H1 (cell line): ENCODE results near the gene GATB. TPM values are rescaled to one million over a fixed set of nuclear protein-coding genes. Genes with fewer than 3 reads are reported as not detected.

Experiments
- CTCF ChIA-PET: fragments of 300-600 bp; sonication (Branson Sonifier 250); formaldehyde crosslinking; loops from one replicate; lab custom pipeline; 2021; ENCODE audit not compliant: partially characterized antibody; lab: Charles Lee
- POLR2A ChIA-PET: fragments of 300-600 bp; sonication (Branson Sonifier 250); formaldehyde crosslinking; loops from one replicate; lab custom pipeline; 2021; ENCODE audit warnings: inconsistent platforms; ENCODE audit not compliant: partially characterized antibody; lab: Charles Lee
- DNase-seq, 2 experiments: peaks; one replicate each; pipeline versions ENCODE4 v3.0.0 to v3.0.0-alpha.2; 2010 to 2022; ENCODE audit warnings: low spot score in 2 of 2, low read depth in 1 of 2, mixed read lengths in 1 of 2
- FAIRE-seq: peaks from 2 replicates; lab custom pipeline; 2011; peaks lifted over from hg19 to GRCh38; lab: Jason Lieb, UNC
- H2AFZ ChIP-seq: 2 replicates; pipeline ENCODE4 v1.8.1; 2012; ENCODE audit warnings: low read length, inconsistent platforms
- H2AK5ac ChIP-seq: 2 replicates; pipeline ENCODE4 v1.6.1; 2013; ENCODE audit warnings: low read depth, low read length
- H2BK120ac ChIP-seq: replicated peaks from 2 replicates; pipeline ENCODE3; 2013; ENCODE audit warnings: low read depth, low read length, inconsistent platforms
- H2BK12ac ChIP-seq: 2 replicates; pipeline ENCODE4 v1.6.1; 2013; ENCODE audit warnings: low read depth, low read length
- H2BK15ac ChIP-seq: 2 replicates; pipeline ENCODE4 v1.6.1; 2013; ENCODE audit warnings: low read length
- H2BK20ac ChIP-seq: 2 replicates; pipeline ENCODE4 v1.6.1; 2013; ENCODE audit warnings: low read length
- H2BK5ac ChIP-seq: 2 replicates; pipeline ENCODE4 v1.6.1; 2013; ENCODE audit warnings: low read depth, low read length
- H3K14ac ChIP-seq: 2 replicates; pipeline ENCODE4 v1.6.1; 2013; ENCODE audit warnings: inconsistent platforms; ENCODE audit not compliant: insufficient read length
- H3K18ac ChIP-seq: 2 replicates; pipeline ENCODE4 v1.6.1; 2013; ENCODE audit warnings: low read length; ENCODE audit errors: extremely low read depth
- H3K23ac ChIP-seq: 2 replicates; pipeline ENCODE4 v1.6.1; 2013; ENCODE audit warnings: inconsistent platforms; ENCODE audit not compliant: insufficient read length
- H3K23me2 ChIP-seq: 2 replicates; pipeline ENCODE4 v1.6.1; 2013; ENCODE audit warnings: low read depth, low read length
- H3K27ac ChIP-seq: 2 replicates; pipeline ENCODE4 v1.6.1; 2011; ENCODE audit warnings: low read depth, low read length, inconsistent platforms
- H3K27me3 ChIP-seq, 4 experiments: replicated peaks in 1 of 4; 1 replicate in 1 of 4; 2 replicates in 3 of 4; pipeline versions ENCODE4 v1.6.1 to v1.8.1; 2011 to 2013; ENCODE audit warnings: low read length in 3 of 4, mild to moderate bottlenecking in 3 of 4, inconsistent platforms in 2 of 4, mixed read lengths in 2 of 4, moderate library complexity in 1 of 4; ENCODE audit not compliant: control insufficient read depth in 3 of 4, insufficient read depth in 3 of 4; ENCODE audit errors: extremely low read depth in 1 of 4
- H3K36me3 ChIP-seq, 4 experiments: 2 replicates each; pipeline versions ENCODE4 v1.6.1 to v1.8.1; 2011 to 2013; ENCODE audit warnings: mild to moderate bottlenecking in 4 of 4, low read length in 3 of 4, moderate library complexity in 2 of 4, control low read depth in 1 of 4, inconsistent platforms in 1 of 4; ENCODE audit not compliant: insufficient read depth in 4 of 4, control insufficient read depth in 2 of 4
- H3K4ac ChIP-seq: replicated peaks from 2 replicates; pipeline ENCODE3; 2013; ENCODE audit warnings: low read length, low read depth, mixed read lengths, inconsistent platforms; ENCODE audit not compliant: insufficient read length
- H3K4me1 ChIP-seq, 4 experiments: replicated peaks in 1 of 4; 1 replicate in 1 of 4; 2 replicates in 3 of 4; pipeline versions ENCODE4 v1.6.1 to v1.8.1; 2011 to 2013; ENCODE audit warnings: low read length in 3 of 4, inconsistent platforms in 2 of 4, mixed read lengths in 1 of 4; ENCODE audit not compliant: insufficient read depth in 4 of 4, control insufficient read depth in 3 of 4
- H3K4me2 ChIP-seq, 2 experiments: 2 replicates each; pipeline versions ENCODE4 v1.6.1 to v1.8.1; 2011 to 2013; ENCODE audit warnings: low read depth in 2 of 2, low read length in 2 of 2, control low read depth in 1 of 2, inconsistent platforms in 1 of 2, mild to moderate bottlenecking in 1 of 2; ENCODE audit not compliant: insufficient read depth in 1 of 2
- H3K4me3 ChIP-seq, 4 experiments: fragments of 200-600, 300-600 bp in 1 of 4; sonication (generic), shearing (Covaris generic), sonication (Bioruptor Twin) in 1 of 4; 2 replicates each; pipeline versions ENCODE4 v1.5.1 to v1.8.1; 2011 to 2016; ENCODE audit warnings: low read length in 4 of 4, low read depth in 3 of 4, control low read depth in 2 of 4, inconsistent platforms in 2 of 4, mild to moderate bottlenecking in 2 of 4, mixed read lengths in 1 of 4, moderate library complexity in 1 of 4; ENCODE audit not compliant: insufficient read depth in 2 of 4; ENCODE audit errors: extremely low read depth in 1 of 4
- H3K56ac ChIP-seq: replicated peaks from 2 replicates; pipeline ENCODE3; 2013; ENCODE audit warnings: low read depth, mild to moderate bottlenecking, mixed read lengths, low read length, inconsistent platforms; ENCODE audit not compliant: insufficient read length
- H3K79me1 ChIP-seq: 2 replicates; pipeline ENCODE4 v1.6.1; 2013; ENCODE audit warnings: low read depth, low read length, control low read depth
- H3K79me2 ChIP-seq, 2 experiments: 2 replicates each; pipeline versions ENCODE4 v1.6.1 to v1.8.1; 2012 to 2013; ENCODE audit warnings: low read length in 2 of 2, mild to moderate bottlenecking in 2 of 2, inconsistent platforms in 1 of 2; ENCODE audit not compliant: insufficient read depth in 2 of 2, control insufficient read depth in 1 of 2
- H3K9ac ChIP-seq, 4 experiments: replicated peaks in 1 of 4; 1 replicate in 1 of 4; 2 replicates in 3 of 4; pipeline versions ENCODE4 v1.6.1 to v1.8.1; 2011 to 2013; ENCODE audit warnings: low read depth in 3 of 4, low read length in 3 of 4, control low read depth in 2 of 4, mild to moderate bottlenecking in 2 of 4, moderate library complexity in 2 of 4, inconsistent platforms in 1 of 4; ENCODE audit errors: extremely low read depth in 1 of 4
- H3K9me3 ChIP-seq, 2 experiments: 2 replicates each; pipeline versions ENCODE4 v1.6.1 to v1.8.1; 2012 to 2013; ENCODE audit warnings: mild to moderate bottlenecking in 2 of 2, moderate library complexity in 2 of 2, control low read depth in 1 of 2, inconsistent platforms in 1 of 2, low read depth in 1 of 2, low read length in 1 of 2, mixed read lengths in 1 of 2; ENCODE audit not compliant: insufficient read depth in 2 of 2
- H4K20me1 ChIP-seq, 2 experiments: replicated peaks in 1 of 2; 2 replicates each; pipeline versions ENCODE3 to v1.8.1; 2011 to 2013; ENCODE audit warnings: inconsistent platforms in 2 of 2, low read length in 2 of 2, mild to moderate bottlenecking in 1 of 2; ENCODE audit not compliant: insufficient read depth in 2 of 2, control insufficient read depth in 1 of 2
- H4K5ac ChIP-seq: 2 replicates; pipeline ENCODE4 v1.6.1; 2013; ENCODE audit warnings: low read length, low read depth, mixed read lengths, inconsistent platforms; ENCODE audit not compliant: insufficient read length
- H4K8ac ChIP-seq: 2 replicates; pipeline ENCODE4 v1.8.0; 2013; ENCODE audit warnings: mild to moderate bottlenecking, moderate library complexity, low read length, inconsistent platforms; ENCODE audit not compliant: insufficient read depth; ENCODE audit errors: extremely low read depth
- H4K91ac ChIP-seq: replicated peaks from 2 replicates; pipeline ENCODE3; 2013; ENCODE audit warnings: low read length, mixed read lengths, inconsistent platforms; ENCODE audit not compliant: insufficient read length
- CHD2 ChIP-seq: IDR thresholded peaks from 2 replicates; pipeline ENCODE4 v1.6.1; 2012; ENCODE audit warnings: low read length, improper control_type of control experiment
- CREB1 ChIP-seq: IDR thresholded peaks from 2 replicates; pipeline ENCODE4 v1.6.1; 2012; ENCODE audit warnings: inconsistent platforms
- HDAC2 ChIP-seq, 2 experiments: fragments of 300-600 bp in 1 of 2; sonication (generic) in 1 of 2; IDR thresholded peaks; 2 replicates each; pipeline ENCODE4 v1.6.1; 2011 to 2012; ENCODE audit warnings: low read depth in 2 of 2, low read length in 2 of 2, mild to moderate bottlenecking in 2 of 2, moderate library complexity in 2 of 2, borderline replicate concordance in 1 of 2, inconsistent platforms in 1 of 2
- NANOG ChIP-seq: IDR thresholded peaks from 2 replicates; pipeline ENCODE4 v1.6.1; 2011; ENCODE audit warnings: low read length, low read depth, mild to moderate bottlenecking, inconsistent platforms; ENCODE audit not compliant: insufficient read depth, poor library complexity, severe bottlenecking
- POLR2A ChIP-seq, 2 experiments: IDR thresholded peaks; 1 replicate in 1 of 2; 2 replicates in 1 of 2; pipeline ENCODE4 v1.6.1; 2011; ENCODE audit warnings: low read depth in 2 of 2, low read length in 2 of 2, mild to moderate bottlenecking in 2 of 2; ENCODE audit errors: control extremely low read depth in 1 of 2
- RAD21 ChIP-seq, 2 experiments: IDR thresholded peaks in 1 of 2; conservative IDR thresholded peaks in 1 of 2; 2 replicates each; pipeline ENCODE4 v1.6.1; 2011; ENCODE audit warnings: low read depth in 2 of 2, low read length in 2 of 2, improper control_type of control experiment in 1 of 2, inconsistent platforms in 1 of 2, mild to moderate bottlenecking in 1 of 2, moderate library complexity in 1 of 2
- SIX5 ChIP-seq: IDR thresholded peaks from 2 replicates; pipeline ENCODE4 v1.6.1; 2011; ENCODE audit warnings: mild to moderate bottlenecking, low read depth, low read length
- SP2 ChIP-seq: IDR thresholded peaks from 2 replicates; pipeline ENCODE4 v1.6.1; 2012; ENCODE audit warnings: mild to moderate bottlenecking, low read length, inconsistent platforms
- TAF7 ChIP-seq: optimal IDR thresholded peaks from 2 replicates; pipeline ENCODE3; 2011; ENCODE audit warnings: low read depth, mild to moderate bottlenecking, inconsistent platforms, low read length, moderate library complexity, borderline replicate concordance
- WGBS, 2 experiments: shearing (Covaris generic) in 1 of 2; methylation state at CpG; one replicate each; pipeline versions ENCODE4 v1.1.6 to v1.1.7; 2013 to 2015; ENCODE audit warnings: low lambda C conversion rate in 2 of 2, mixed read lengths in 2 of 2, inconsistent platforms in 1 of 2, low coverage in 1 of 2, missing lambda C conversion rate in 1 of 2; ENCODE audit not compliant: insufficient replicate concordance in 2 of 2, insufficient coverage in 1 of 2, insufficient read length in 1 of 2; ENCODE audit errors: extremely low coverage in 1 of 2, missing lambda C conversion rate in 1 of 2; 5-methylcytosine and 5-hydroxymethylcytosine counted together
- polyA plus RNA-seq, 7 experiments: library from polyadenylated mRNA; depleted of rRNA in 3 of 7; stranded (reverse) in 5 of 7; unstranded in 2 of 7; fragments of >200 nt in 5 of 7; fragments of 200-250 nt in 2 of 7; gene quantifications; 1 replicate in 5 of 7; 2 replicates in 1 of 7; 4 replicates in 1 of 7; pipeline versions ENCODE4 v1.2.1 to v1.2.3, GENCODE V29; 2011 to 2013; ENCODE audit warnings: missing spikeins in 2 of 7, mixed read lengths in 2 of 7
- total RNA-seq: library from RNA; stranded (reverse); fragmentation: NEBNext Ultra II Directional; extraction: Animal tissue kit (Norgen Biotek cat#: 25700); gene quantifications from 2 replicates; pipeline ENCODE4 v1.2.1, GENCODE V29; 2021
- TF ChIP-seq, protein P1 (sequence below): IDR thresholded peaks from 2 replicates; pipeline ENCODE4 v1.6.1; 2012; ENCODE audit warnings: low read length, inconsistent platforms

Gene GATB
- total and polyA plus RNA-seq, 2 of the 8 experiments (the other 6 are each of a cell fraction or from before 2014, with no cell fraction given) = 15.3 to 18.0 TPM

DNA sequence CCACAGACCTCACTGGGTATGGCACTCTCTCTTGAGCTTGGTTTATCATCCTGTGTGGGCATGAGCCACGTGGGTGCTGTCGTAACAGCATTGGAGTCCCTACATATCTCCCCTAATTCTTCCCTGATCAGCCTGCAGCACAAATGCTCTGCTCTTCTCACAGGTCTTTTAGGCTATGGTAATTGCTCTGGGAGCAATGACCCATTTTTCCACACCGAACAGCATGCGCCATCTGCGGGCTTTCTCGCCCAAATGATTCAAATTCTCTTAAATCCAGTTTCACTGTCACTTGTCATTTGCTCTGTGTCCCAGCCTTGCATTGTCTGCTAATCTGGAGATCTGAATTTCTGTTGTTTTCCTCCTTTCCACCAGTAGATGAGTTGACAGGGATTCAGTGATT lies 48.9 kb upstream of the GATB start:
- Histone ChIP-seq H3K18ac (peak overlapping the region; percentile 51), H3K4me2 (no peak overlapping the region), H3K23ac (no peak overlapping the region), H2BK20ac (peak overlapping the region; percentile 68; the same call in 1 of the 2 replicates), H3K4me1 (peaks cover 0 to 10% (median 6%) of the 10 kb centered on the region in 4 experiments; a peak in 5 of 7 replicates), H3K79me1 (no peaks in the 10 kb centered on the region), H4K5ac (no peak overlapping the region), H3K4me3 (no peak overlapping the region), H3K9ac (no peak overlapping the region), H4K8ac (no peak overlapping the region), H2AFZ (no peak overlapping the region), H2AK5ac (peak overlapping the region; percentile 77), H4K20me1 (no peaks in the 10 kb centered on the region), H3K23me2 (no peaks in the 10 kb centered on the region), H3K36me3 (no peaks in the 10 kb centered on the region), H2BK5ac (peak overlapping the region; percentile 87; the same call in 1 of the 2 replicates), H4K91ac (peak overlapping the region; percentile 61), H3K79me2 (no peaks in the 10 kb centered on the region), H2BK12ac (peak overlapping the region; percentile 70; the same call in 1 of the 2 replicates), H3K4ac (peak overlapping the region; percentile 27), H3K14ac (no peak overlapping the region), H3K27me3 (no peaks in the 10 kb centered on the region; a peak in 1 of 7 replicates), H2BK120ac (peak overlapping the region; percentile 84), H2BK15ac (peak overlapping the region; percentile 32; the same call in 1 of the 2 replicates), H3K56ac (no peak overlapping the region), H3K9me3 (peaks cover 3 to 6% of the 10 kb centered on the region in 2 experiments; a peak in 2 of 4 replicates), H3K27ac (no peak overlapping the region)
- DNase-seq = no peak
- WGBS, 2 experiments = 93% methylated on average over 6 of the region's 6 CpGs; no CpG with 5 or more reads in 1 of the 2 experiments
- CTCF ChIA-PET = interaction anchor here (1.5 to 4.2 kb wide), 2 partner anchors 7 to 11 kb away, joined by 4 to 28 read pairs; no protein-coding TSS in a partner anchor
- FAIRE-seq = no peak
- POLR2A ChIA-PET = no interaction called here
- no peak for TF ChIP-seq NANOG
- no peak for TF ChIP-seq SIX5
- no peak for TF ChIP-seq SP2
- no peak for TF ChIP-seq CHD2
- TF ChIP-seq, protein P1, sequence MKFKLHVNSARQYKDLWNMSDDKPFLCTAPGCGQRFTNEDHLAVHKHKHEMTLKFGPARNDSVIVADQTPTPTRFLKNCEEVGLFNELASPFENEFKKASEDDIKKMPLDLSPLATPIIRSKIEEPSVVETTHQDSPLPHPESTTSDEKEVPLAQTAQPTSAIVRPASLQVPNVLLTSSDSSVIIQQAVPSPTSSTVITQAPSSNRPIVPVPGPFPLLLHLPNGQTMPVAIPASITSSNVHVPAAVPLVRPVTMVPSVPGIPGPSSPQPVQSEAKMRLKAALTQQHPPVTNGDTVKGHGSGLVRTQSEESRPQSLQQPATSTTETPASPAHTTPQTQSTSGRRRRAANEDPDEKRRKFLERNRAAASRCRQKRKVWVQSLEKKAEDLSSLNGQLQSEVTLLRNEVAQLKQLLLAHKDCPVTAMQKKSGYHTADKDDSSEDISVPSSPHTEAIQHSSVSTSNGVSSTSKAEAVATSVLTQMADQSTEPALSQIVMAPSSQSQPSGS = no peak
- no peak for TF ChIP-seq POLR2A (IDR thresholded peaks at IDR 0.05; ENCODE audit: control extremely low read depth in 1 of 2, low read depth in 2 of 2, low read length in 2 of 2)
- TF ChIP-seq RAD21 (IDR thresholded peaks at IDR 0.05 in 1 of 2, conservative IDR thresholded peaks at IDR 0.05 in 1 of 2; ENCODE audit: low read depth in 2 of 2, low read length in 2 of 2) = no peak
- TF ChIP-seq CREB1 = no peak
- TF ChIP-seq TAF7 = no peak
- TF ChIP-seq HDAC2 (IDR thresholded peaks at IDR 0.05; ENCODE audit: borderline replicate concordance in 1 of 2, low read depth in 2 of 2, low read length in 2 of 2) = no peak
